GM18499 (cell line): Measurements from ENCODE around the gene SPDYE1.

Source experiments
- ATAC-seq: cut with Tn5 transposase; IDR thresholded peaks from one replicate; pipeline ENCODE4 v1.9.1; 2021; ENCODE audit warnings: moderate number of reproducible peaks; ENCODE audit not compliant: insufficient read depth, unreplicated experiment

Gene SPDYE1

DNA sequence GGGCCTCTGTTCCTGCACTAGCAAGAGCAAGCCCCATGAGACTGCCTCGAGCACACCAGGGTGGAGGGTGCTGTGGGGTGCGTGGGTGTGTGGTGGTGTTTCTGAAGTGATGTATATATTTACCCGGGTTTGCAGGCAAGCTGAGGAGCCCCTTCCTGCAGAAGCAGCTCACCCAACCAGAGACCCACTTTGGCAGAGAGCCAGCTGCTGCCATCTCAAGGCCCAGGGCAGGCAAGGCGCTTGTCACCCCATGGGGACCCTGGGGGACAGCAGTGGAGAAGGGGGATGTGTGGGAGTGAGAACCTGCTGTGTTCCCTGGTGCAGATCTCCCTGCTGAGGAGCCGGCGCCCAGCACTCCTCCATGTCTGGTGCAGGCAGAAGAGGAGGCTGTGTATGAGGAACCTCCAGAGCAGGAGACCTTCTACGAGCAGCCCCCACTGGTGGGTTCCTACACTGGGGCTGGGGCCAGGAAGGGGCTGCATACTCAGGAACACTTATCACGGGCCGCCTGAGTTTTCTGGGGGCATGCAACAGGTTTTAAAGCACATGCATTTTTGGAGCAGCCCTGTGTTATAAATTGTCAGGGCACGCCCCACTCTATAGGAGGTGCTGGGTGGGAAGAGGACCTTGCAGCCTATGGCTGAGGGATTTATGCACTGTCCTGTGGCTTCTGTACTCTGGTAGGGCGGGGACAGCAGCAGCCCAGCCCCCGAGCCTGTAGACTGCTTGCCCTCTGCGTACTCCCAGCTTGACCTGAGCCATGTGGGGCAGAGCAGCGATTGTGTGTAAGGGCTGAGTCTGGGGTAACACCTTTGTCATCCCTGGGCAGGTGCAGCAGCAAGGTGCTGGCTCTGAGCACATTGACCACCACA lies 61.8 kb downstream of the SPDYE1 start:
- no peak for ATAC-seq
